Measurements from ENCODE around the gene COL5A3.

The COL5A3 gene

GRCh38 chr19:10010939-10011338 is 635 bp upstream of the COL5A3 start:
- no peak for DNase-seq (ENCODE audit: low spot score)

GRCh38 chr19:10009714-10010224 is 535 bp downstream of the COL5A3 start:
- DNase-seq (ENCODE audit: low spot score): no peak

GRCh38 chr19:10008184-10008765 is 2.0 kb downstream of the COL5A3 start:
- no peak for DNase-seq (ENCODE audit: low spot score)

- no peak for DNase-seq (ENCODE audit: low spot score)
Measured at GRCh38 chr19:10007371-10008183, 2.7 kb downstream of the COL5A3 start.

GRCh38 chr19:10006752-10007323 is 3.5 kb downstream of the COL5A3 start:
- DNase-seq (ENCODE audit: low spot score): no peak

GRCh38 chr19:10006335-10006708 is 4.0 kb downstream of the COL5A3 start:
- no peak for DNase-seq (ENCODE audit: low spot score)

- no peak for DNase-seq (ENCODE audit: low spot score)
Measured at GRCh38 chr19:10005632-10006334, 4.5 kb downstream of the COL5A3 start.

GRCh38 chr19:10004617-10005016 is 5.7 kb downstream of the COL5A3 start:
- no peak for DNase-seq (ENCODE audit: low spot score)

GRCh38 chr19:10003271-10003670 is 7.0 kb downstream of the COL5A3 start:
- no peak for DNase-seq (ENCODE audit: low spot score)

- no peak for DNase-seq (ENCODE audit: low spot score)
Measured at GRCh38 chr19:10001899-10002298, 8.4 kb downstream of the COL5A3 start.

- peak; percentile 59 for DNase-seq (ENCODE audit: low spot score)
Measured at GRCh38 chr19:10000171-10000826, 10.0 kb downstream of the COL5A3 start.

- no peak for DNase-seq (ENCODE audit: low spot score)
Measured at GRCh38 chr19:9996541-9996940, 13.8 kb downstream of the COL5A3 start.

GRCh38 chr19:9995999-9996398 is 14.3 kb downstream of the COL5A3 start:
- no peak for DNase-seq (ENCODE audit: low spot score)

- DNase-seq (ENCODE audit: low spot score): no peak
Measured at GRCh38 chr19:9995084-9995483, 15.2 kb downstream of the COL5A3 start.

GRCh38 chr19:9991425-9992191 is 18.7 kb downstream of the COL5A3 start:
- no peak for DNase-seq (ENCODE audit: low spot score)

GRCh38 chr19:9989504-9989903 is 20.8 kb downstream of the COL5A3 start:
- no peak for DNase-seq (ENCODE audit: low spot score)

GRCh38 chr19:9986787-9987281 is 23.5 kb downstream of the COL5A3 start:
- no peak for DNase-seq (ENCODE audit: low spot score)

- DNase-seq (ENCODE audit: low spot score): no peak
Measured at GRCh38 chr19:9981406-9982260, 28.7 kb downstream of the COL5A3 start.

GRCh38 chr19:9972103-9972502 is 38.2 kb downstream of the COL5A3 start:
- DNase-seq (ENCODE audit: low spot score): no peak

Data from CD4-positive, alpha-beta T cell treated with Interleukin-15 for 4 hours (primary cell).